GM23338 (cell line): ENCODE measurements around the gene KSR2. TPM values are rescaled to one million over a fixed set of nuclear protein-coding genes. Genes with fewer than 3 reads are reported as not detected.
A peak's percentile ranks its signal among the peaks of the same experiment; 100 is the strongest.

ENCODE experiments used
- ATAC-seq: fragments of 200-7000 bp; cut with Tn5 transposase; 3 replicates; pipeline ENCODE4 v1.9.1; 2020
- DNase-seq: peaks from one replicate; pipeline ENCODE4 v3.0.0-alpha.2; 2015; ENCODE audit warnings: low spot score
- H2AFZ ChIP-seq: fragments of 200-600 bp; sonication (generic); 2 replicates; pipeline ENCODE4 v1.8.0; 2016; ENCODE audit warnings: antibody characterized with exemption, mild to moderate bottlenecking, moderate library complexity
- H3F3A ChIP-seq: fragments of 200-600 bp; sonication (generic); replicated peaks from 2 replicates; pipeline ENCODE4 v1.8.0; 2017; ENCODE audit warnings: antibody characterized with exemption, mixed run types, low read depth
- H3K27ac ChIP-seq: fragments of 200-600 bp; sonication (generic); 2 replicates; pipeline ENCODE4 v1.6.1; 2016; ENCODE audit warnings: low read depth
- H3K27me3 ChIP-seq: fragments of 200-600 bp; sonication (generic); 2 replicates; pipeline ENCODE4 v1.8.0; 2016; ENCODE audit warnings: mild to moderate bottlenecking, mixed run types, moderate library complexity; ENCODE audit not compliant: insufficient read depth
- H3K36me3 ChIP-seq: fragments of 200-600 bp; sonication (generic); 2 replicates; pipeline ENCODE4 v1.8.0; 2016; ENCODE audit warnings: mild to moderate bottlenecking; ENCODE audit not compliant: insufficient read depth
- H3K4me1 ChIP-seq: fragments of 200-600 bp; sonication (generic); 2 replicates; pipeline ENCODE4 v1.8.0; 2016; ENCODE audit warnings: mild to moderate bottlenecking, moderate library complexity; ENCODE audit not compliant: insufficient read depth
- H3K4me2 ChIP-seq: fragments of 200-600 bp; sonication (generic); 2 replicates; pipeline ENCODE4 v1.7.1; 2017; ENCODE audit warnings: mixed run types
- H3K4me3 ChIP-seq: fragments of 200-600 bp; sonication (generic); 2 replicates; pipeline ENCODE4 v1.6.1; 2016; ENCODE audit warnings: mixed run types
- H3K79me2 ChIP-seq: fragments of 200-600 bp; sonication (generic); replicated peaks from 2 replicates; pipeline ENCODE4 v1.8.0; 2017; ENCODE audit warnings: mild to moderate bottlenecking; ENCODE audit not compliant: insufficient read depth
- H3K9me2 ChIP-seq: fragments of 200-600 bp; sonication (generic); 2 replicates; pipeline ENCODE4 v1.8.0; 2017; ENCODE audit not compliant: insufficient read depth
- H4K20me1 ChIP-seq: fragments of 200-600 bp; sonication (generic); replicated peaks from 2 replicates; pipeline ENCODE4 v1.8.0; 2017; ENCODE audit warnings: mild to moderate bottlenecking; ENCODE audit not compliant: insufficient read depth
- H3K27ac Mint-ChIP-seq: 2 replicates; pipeline ENCODE4 v1.8.0; 2020; ENCODE audit warnings: inconsistent platforms, mild to moderate bottlenecking, moderate library complexity, mixed read lengths
- H3K27me3 Mint-ChIP-seq: 3 replicates; pipeline ENCODE4 v1.8.0; 2022; ENCODE audit warnings: low read depth, mild to moderate bottlenecking, moderate library complexity, mixed read lengths, inconsistent platforms; ENCODE audit not compliant: insufficient read depth, poor library complexity
- H3K36me3 Mint-ChIP-seq: 3 replicates; pipeline ENCODE4 v1.8.0; 2021; ENCODE audit warnings: low read depth, mild to moderate bottlenecking, inconsistent platforms, moderate library complexity, mixed read lengths
- H3K4me1 Mint-ChIP-seq: 3 replicates; pipeline ENCODE4 v1.8.0; 2020; ENCODE audit warnings: mild to moderate bottlenecking, inconsistent platforms, mixed read lengths
- H3K4me3 Mint-ChIP-seq: 3 replicates; pipeline ENCODE4 v1.8.0; 2021; ENCODE audit warnings: moderate library complexity, mild to moderate bottlenecking, inconsistent platforms, mixed read lengths
- H3K9me3 Mint-ChIP-seq: 3 replicates; pipeline ENCODE4 v1.8.0; 2020; ENCODE audit warnings: moderate library complexity, mild to moderate bottlenecking, inconsistent platforms, mixed read lengths
- CREB1 ChIP-seq: fragments of 250-450 bp; sonication (Bioruptor Pico); IDR thresholded peaks from 2 replicates; pipeline ENCODE4 v1.5.0; 2020; ENCODE audit warnings: low read depth, mild to moderate bottlenecking, moderate library complexity
- CTCF ChIP-seq, 2 experiments: fragments of 200-600 bp in 1 of 2; sonication (generic) in 1 of 2; conservative IDR thresholded peaks; 2 replicates each; pipeline versions ENCODE4 v1.5.1 to v1.6.1; 2016 to 2017; ENCODE audit warnings: antibody characterized with exemption in 2 of 2, low read depth in 2 of 2, mild to moderate bottlenecking in 2 of 2, moderate library complexity in 1 of 2
- EZH2phosphoT487 ChIP-seq: fragments of 200-600 bp; sonication (generic); IDR thresholded peaks from one replicate; pipeline ENCODE4 v1.8.1; 2018; ENCODE audit warnings: antibody characterized with exemption; ENCODE audit not compliant: unreplicated experiment
- JUNB ChIP-seq: IDR thresholded peaks from one replicate; pipeline ENCODE4 v1.6.1; 2016; ENCODE audit warnings: antibody characterized with exemption; ENCODE audit not compliant: unreplicated experiment
- NANOG ChIP-seq: IDR thresholded peaks from 2 replicates; pipeline ENCODE4 v1.6.1; 2016; ENCODE audit warnings: antibody characterized with exemption, borderline replicate concordance
- POLR2AphosphoS5 ChIP-seq: IDR thresholded peaks from 2 replicates; pipeline ENCODE4 v1.6.1; 2016; ENCODE audit warnings: antibody characterized with exemption, low read depth
- STAT1 ChIP-seq: IDR thresholded peaks from one replicate; pipeline ENCODE4 v1.6.1; 2016; ENCODE audit warnings: antibody characterized with exemption; ENCODE audit not compliant: unreplicated experiment
- ZNF331 ChIP-seq: fragments of 250-450 bp; sonication (Bioruptor Pico); IDR thresholded peaks from 2 replicates; pipeline ENCODE4 v1.5.0; 2020; ENCODE audit warnings: low read depth, mild to moderate bottlenecking, moderate library complexity
- polyA plus RNA-seq: library from polyadenylated mRNA; unstranded; fragments of >200 nt; fragmentation: Nextera tagmentation; extraction: Ambion mirVana; gene quantifications from 2 replicates; pipeline ENCODE4 v1.2.1, GENCODE V29; 2016
- total RNA-seq: library from RNA; depleted of rRNA; stranded (reverse); fragments of >200 nt; shearing (Covaris generic); gene quantifications from 2 replicates; pipeline ENCODE4 v1.2.3, GENCODE V29; 2014
- TF ChIP-seq, protein P1 (sequence below): IDR thresholded peaks from one replicate; pipeline ENCODE4 v1.6.1; 2018; ENCODE audit warnings: antibody characterized with exemption; ENCODE audit not compliant: unreplicated experiment
- TF ChIP-seq, protein P2 (sequence below): IDR thresholded peaks from 2 replicates; pipeline ENCODE4 v1.6.1; 2016; ENCODE audit warnings: antibody characterized with exemption
- TF ChIP-seq, protein P3 (sequence below): fragments of 250-450 bp; sonication (Bioruptor Pico); IDR thresholded peaks from 2 replicates; pipeline ENCODE4 v1.5.0; 2020; ENCODE audit warnings: mild to moderate bottlenecking, moderate library complexity

Gene KSR2
- total and polyA plus RNA-seq, 2 experiments from 2014 or later, result 1.1 to 2.7 TPM

- TF ChIP-seq, protein P1, sequence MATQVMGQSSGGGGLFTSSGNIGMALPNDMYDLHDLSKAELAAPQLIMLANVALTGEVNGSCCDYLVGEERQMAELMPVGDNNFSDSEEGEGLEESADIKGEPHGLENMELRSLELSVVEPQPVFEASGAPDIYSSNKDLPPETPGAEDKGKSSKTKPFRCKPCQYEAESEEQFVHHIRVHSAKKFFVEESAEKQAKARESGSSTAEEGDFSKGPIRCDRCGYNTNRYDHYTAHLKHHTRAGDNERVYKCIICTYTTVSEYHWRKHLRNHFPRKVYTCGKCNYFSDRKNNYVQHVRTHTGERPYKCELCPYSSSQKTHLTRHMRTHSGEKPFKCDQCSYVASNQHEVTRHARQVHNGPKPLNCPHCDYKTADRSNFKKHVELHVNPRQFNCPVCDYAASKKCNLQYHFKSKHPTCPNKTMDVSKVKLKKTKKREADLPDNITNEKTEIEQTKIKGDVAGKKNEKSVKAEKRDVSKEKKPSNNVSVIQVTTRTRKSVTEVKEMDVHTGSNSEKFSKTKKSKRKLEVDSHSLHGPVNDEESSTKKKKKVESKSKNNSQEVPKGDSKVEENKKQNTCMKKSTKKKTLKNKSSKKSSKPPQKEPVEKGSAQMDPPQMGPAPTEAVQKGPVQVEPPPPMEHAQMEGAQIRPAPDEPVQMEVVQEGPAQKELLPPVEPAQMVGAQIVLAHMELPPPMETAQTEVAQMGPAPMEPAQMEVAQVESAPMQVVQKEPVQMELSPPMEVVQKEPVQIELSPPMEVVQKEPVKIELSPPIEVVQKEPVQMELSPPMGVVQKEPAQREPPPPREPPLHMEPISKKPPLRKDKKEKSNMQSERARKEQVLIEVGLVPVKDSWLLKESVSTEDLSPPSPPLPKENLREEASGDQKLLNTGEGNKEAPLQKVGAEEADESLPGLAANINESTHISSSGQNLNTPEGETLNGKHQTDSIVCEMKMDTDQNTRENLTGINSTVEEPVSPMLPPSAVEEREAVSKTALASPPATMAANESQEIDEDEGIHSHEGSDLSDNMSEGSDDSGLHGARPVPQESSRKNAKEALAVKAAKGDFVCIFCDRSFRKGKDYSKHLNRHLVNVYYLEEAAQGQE, result no peak
These were observed 90.2 kb downstream of the KSR2 start (continued) for GRCh38 chr12:117878605-117879004.

DNA sequence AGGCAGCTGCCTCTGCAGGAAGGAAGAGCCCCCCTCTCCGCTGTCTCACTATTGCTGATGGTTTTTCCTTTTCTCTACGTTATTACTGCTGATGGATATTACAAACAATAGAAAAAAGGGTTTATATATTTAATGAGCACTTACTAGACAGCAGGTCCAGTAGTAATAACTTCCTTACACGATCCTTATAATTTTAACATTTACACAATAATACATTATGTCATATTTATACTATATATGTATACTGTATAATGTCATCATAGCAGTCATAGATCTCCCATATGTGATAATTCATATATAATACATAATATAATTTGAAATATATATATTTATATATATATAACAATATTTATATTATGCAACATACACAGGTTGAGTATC, 92.4 kb downstream of the KSR2 start:
- no peak overlapping the region for H3K27ac Mint-ChIP-seq
- H3F3A ChIP-seq, result no peaks in the 10 kb centered on the region
- no peak for DNase-seq
- peak overlapping the region; percentile 62; the same call in 2 of the 3 replicates for H3K4me3 Mint-ChIP-seq
- peaks cover 23% of the 10 kb centered on the region for H3K4me1 Mint-ChIP-seq
- no peak for ATAC-seq
- no peaks in the 10 kb centered on the region for H3K79me2 ChIP-seq
- H2AFZ ChIP-seq, result no peak overlapping the region
- no peaks in the 10 kb centered on the region for H3K27me3 ChIP-seq
- H3K9me3 Mint-ChIP-seq, result no peaks in the 10 kb centered on the region
- H4K20me1 ChIP-seq, result 0 out of 2 replicates have a peak, but pooled peaks cover 7% of the 10 kb centered on the region
- H3K36me3 ChIP-seq, result no peaks in the 10 kb centered on the region
- H3K27ac ChIP-seq, result no peak overlapping the region
- peaks cover 9% of the 10 kb centered on the region for H3K27me3 Mint-ChIP-seq
- H3K36me3 Mint-ChIP-seq, result no peaks in the 10 kb centered on the region
- peaks cover 4% of the 10 kb centered on the region; the same call in 1 of the 2 replicates for H3K4me1 ChIP-seq
- no peaks in the 10 kb centered on the region for H3K9me2 ChIP-seq
- peak overlapping the region; percentile 75 for H3K4me2 ChIP-seq
- H3K4me3 ChIP-seq, result peak overlapping the region; percentile 45
- TF ChIP-seq EZH2phosphoT487 (no peak), STAT1 (no peak), CTCF (conservative IDR thresholded peaks at IDR 0.05; ENCODE audit: low read depth in 2 of 2) (no peak), CREB1 (no peak), ZNF331 (CRISPR knock-in tag) (no peak), NANOG (no peak), POLR2AphosphoS5 (no peak), JUNB (no peak)
- TF ChIP-seq, protein P2, sequence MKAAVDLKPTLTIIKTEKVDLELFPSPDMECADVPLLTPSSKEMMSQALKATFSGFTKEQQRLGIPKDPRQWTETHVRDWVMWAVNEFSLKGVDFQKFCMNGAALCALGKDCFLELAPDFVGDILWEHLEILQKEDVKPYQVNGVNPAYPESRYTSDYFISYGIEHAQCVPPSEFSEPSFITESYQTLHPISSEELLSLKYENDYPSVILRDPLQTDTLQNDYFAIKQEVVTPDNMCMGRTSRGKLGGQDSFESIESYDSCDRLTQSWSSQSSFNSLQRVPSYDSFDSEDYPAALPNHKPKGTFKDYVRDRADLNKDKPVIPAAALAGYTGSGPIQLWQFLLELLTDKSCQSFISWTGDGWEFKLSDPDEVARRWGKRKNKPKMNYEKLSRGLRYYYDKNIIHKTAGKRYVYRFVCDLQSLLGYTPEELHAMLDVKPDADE, result no peak
- TF ChIP-seq, protein P3, sequence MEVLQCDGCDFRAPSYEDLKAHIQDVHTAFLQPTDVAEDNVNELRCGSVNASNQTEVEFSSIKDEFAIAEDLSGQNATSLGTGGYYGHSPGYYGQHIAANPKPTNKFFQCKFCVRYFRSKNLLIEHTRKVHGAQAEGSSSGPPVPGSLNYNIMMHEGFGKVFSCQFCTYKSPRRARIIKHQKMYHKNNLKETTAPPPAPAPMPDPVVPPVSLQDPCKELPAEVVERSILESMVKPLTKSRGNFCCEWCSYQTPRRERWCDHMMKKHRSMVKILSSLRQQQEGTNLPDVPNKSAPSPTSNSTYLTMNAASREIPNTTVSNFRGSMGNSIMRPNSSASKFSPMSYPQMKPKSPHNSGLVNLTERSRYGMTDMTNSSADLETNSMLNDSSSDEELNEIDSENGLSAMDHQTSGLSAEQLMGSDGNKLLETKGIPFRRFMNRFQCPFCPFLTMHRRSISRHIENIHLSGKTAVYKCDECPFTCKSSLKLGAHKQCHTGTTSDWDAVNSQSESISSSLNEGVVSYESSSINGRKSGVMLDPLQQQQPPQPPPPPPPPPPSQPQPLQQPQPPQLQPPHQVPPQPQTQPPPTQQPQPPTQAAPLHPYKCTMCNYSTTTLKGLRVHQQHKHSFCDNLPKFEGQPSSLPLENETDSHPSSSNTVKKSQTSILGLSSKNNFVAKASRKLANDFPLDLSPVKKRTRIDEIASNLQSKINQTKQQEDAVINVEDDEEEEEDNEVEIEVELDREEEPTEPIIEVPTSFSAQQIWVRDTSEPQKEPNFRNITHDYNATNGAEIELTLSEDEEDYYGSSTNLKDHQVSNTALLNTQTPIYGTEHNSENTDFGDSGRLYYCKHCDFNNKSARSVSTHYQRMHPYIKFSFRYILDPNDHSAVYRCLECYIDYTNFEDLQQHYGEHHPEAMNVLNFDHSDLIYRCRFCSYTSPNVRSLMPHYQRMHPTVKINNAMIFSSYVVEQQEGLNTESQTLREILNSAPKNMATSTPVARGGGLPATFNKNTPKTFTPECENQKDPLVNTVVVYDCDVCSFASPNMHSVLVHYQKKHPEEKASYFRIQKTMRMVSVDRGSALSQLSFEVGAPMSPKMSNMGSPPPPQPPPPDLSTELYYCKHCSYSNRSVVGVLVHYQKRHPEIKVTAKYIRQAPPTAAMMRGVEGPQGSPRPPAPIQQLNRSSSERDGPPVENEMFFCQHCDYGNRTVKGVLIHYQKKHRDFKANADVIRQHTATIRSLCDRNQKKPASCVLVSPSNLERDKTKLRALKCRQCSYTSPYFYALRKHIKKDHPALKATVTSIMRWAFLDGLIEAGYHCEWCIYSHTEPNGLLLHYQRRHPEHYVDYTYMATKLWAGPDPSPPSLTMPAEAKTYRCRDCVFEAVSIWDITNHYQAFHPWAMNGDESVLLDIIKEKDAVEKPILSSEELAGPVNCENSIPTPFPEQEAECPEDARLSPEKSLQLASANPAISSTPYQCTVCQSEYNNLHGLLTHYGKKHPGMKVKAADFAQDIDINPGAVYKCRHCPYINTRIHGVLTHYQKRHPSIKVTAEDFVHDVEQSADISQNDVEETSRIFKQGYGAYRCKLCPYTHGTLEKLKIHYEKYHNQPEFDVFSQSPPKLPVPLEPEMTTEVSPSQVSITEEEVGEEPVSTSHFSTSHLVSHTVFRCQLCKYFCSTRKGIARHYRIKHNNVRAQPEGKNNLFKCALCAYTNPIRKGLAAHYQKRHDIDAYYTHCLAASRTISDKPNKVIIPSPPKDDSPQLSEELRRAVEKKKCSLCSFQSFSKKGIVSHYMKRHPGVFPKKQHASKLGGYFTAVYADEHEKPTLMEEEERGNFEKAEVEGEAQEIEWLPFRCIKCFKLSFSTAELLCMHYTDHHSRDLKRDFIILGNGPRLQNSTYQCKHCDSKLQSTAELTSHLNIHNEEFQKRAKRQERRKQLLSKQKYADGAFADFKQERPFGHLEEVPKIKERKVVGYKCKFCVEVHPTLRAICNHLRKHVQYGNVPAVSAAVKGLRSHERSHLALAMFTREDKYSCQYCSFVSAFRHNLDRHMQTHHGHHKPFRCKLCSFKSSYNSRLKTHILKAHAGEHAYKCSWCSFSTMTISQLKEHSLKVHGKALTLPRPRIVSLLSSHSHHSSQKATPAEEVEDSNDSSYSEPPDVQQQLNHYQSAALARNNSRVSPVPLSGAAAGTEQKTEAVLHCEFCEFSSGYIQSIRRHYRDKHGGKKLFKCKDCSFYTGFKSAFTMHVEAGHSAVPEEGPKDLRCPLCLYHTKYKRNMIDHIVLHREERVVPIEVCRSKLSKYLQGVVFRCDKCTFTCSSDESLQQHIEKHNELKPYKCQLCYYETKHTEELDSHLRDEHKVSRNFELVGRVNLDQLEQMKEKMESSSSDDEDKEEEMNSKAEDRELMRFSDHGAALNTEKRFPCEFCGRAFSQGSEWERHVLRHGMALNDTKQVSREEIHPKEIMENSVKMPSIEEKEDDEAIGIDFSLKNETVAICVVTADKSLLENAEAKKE (CRISPR knock-in tag), result no peak
